Measurements from ENCODE around the gene FRS3. TPM values are rescaled to one million over a fixed set of nuclear protein-coding genes. Genes with fewer than 3 reads are reported as not detected.

Gene FRS3
- total and polyA plus RNA-seq, 5 experiments from 2014 or later: 0.91 to 7.6 (median 2.8) TPM

DNA sequence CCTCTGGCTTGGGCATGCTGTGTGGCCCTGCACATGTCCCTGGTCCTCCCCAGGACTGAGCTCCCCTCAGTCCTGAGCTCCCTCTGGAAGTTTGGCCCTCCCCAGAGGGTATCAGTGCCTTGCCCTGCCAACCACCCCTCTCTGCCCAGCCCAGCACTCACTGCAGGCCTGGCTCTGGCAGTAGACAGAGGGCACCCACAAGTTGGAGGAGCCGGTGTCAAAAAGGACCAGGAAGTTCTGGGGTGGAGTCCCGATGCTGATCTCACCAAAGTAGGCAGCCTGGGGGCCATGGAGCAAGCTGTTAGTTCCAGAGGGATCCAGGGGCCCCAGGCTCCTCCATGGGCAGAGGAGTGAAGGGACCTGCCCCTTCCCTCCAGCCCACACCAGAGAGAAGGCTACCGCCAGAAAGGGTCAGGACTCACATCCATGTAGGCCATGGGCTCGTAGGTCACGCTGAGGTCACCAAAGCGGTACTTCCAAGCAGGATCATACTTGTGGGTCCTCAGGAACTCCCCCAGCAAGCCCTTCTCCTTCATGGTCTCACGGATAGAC, 35.4 kb downstream of the FRS3 start:
- no peaks in the 10 kb centered on the region for H3K9me3 Mint-ChIP-seq
- no peaks in the 10 kb centered on the region for H3K36me3 Mint-ChIP-seq
- DNase-seq (no peak), ATAC-seq (no peak)
- POLR2A ChIA-PET: no interaction called here
- H3K27ac Mint-ChIP-seq: no peak overlapping the region
- H3K27me3 Mint-ChIP-seq: no peaks in the 10 kb centered on the region
- H3K4me1 Mint-ChIP-seq: no peaks in the 10 kb centered on the region
- H3K4me3 Mint-ChIP-seq: no peak overlapping the region

DNA sequence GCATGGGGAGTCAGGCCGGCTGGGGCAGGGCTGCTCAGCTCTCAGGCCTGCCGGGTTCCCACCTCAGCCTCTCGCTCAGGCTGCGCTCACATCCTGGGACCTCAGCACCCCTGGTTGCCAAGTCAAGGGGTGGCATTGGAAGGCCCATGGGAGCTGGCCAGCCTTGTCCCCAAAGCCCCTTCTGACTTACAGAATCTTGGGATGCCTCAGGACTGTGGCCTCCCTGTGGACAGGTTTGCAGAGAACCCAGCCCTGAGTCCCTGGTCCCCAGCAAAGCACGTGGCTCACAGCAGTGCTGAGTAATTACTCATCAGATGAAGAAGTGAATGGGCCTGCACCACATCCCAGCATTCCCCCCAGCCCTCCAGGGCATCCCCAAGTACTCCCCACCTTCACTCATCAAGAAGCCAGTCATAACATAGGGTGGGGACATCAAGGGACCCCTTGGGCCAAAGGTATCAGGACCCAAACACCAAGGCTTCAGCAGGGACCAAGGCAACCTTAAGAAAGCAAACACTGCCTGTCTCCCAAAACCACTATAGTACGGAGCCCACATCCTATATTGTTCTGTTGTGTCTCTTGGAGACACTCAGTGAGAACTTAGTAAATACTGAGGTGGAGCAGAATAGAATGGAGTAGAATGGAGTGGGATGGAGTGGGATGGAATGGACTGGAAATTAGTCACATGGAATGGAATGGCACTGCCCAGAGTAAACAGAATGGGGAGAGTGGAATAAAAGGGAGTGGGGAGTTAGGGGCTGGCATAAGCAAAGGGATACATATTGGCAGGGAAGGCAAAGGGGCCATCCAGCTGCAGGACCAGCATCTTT, 36.1 kb downstream of the FRS3 start:
- ATAC-seq (no peak), DNase-seq (no peak)
- Mint-ChIP-seq H3K4me1 (no peaks in the 10 kb centered on the region), H3K36me3 (no peaks in the 10 kb centered on the region), H3K9me3 (no peaks in the 10 kb centered on the region), H3K27me3 (no peaks in the 10 kb centered on the region), H3K4me3 (no peak overlapping the region), H3K27ac (peak overlapping the region in 2 of 10 donors; percentile 58 to 68)
- POLR2A ChIA-PET: no interaction called here

DNA sequence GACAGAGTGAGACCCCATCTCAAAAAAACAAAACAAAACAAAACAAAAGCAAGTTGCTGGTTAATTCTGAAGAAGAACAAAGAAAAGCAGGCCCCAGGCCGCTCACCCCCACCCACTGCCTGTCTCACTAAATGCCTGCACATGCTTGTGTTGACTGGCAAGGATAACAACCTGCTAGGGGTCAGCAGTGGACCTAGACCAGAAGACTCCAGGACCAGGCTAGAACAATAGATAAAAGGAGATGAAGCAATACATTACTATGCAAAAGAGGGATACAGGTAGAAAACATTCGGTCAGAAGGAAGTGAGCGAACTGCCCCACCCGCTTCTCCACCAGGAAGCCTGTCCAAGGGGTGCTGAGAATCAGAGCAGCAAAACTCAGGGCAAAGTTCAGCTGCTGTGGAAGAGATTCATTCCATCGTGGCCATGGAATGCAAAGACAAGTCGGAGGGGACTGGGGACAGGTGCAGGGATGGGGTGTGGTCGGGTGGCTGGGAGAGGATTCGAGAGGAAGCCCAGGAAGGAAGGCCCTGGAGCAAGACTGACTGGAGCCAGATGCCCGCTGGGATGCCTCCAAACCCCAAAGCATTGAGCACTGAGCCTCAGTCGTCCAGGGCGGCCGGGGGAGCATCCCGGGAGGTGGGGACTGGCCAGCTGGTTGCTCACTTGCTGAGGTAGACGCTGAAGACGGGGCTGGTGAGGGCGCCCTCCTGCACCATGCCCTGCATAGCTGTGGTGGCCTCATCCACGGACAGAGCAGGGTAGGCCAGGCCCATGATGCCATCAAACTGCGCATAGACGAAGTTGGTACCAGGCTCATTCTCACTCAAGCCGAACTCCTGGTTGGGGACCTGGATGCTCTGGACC, 37.8 kb downstream of the FRS3 start:
- no peaks in the 10 kb centered on the region for H3K27me3 Mint-ChIP-seq
- DNase-seq (no peak), ATAC-seq (no peak)
- H3K4me3 Mint-ChIP-seq: no peak overlapping the region
- POLR2A ChIA-PET: no interaction called here
- H3K9me3 Mint-ChIP-seq: no peaks in the 10 kb centered on the region
- no peaks in the 10 kb centered on the region for H3K36me3 Mint-ChIP-seq
- no peaks in the 10 kb centered on the region for H3K4me1 Mint-ChIP-seq
- peak overlapping the region in 1 of 10 donors; percentile 35 for H3K27ac Mint-ChIP-seq

DNA sequence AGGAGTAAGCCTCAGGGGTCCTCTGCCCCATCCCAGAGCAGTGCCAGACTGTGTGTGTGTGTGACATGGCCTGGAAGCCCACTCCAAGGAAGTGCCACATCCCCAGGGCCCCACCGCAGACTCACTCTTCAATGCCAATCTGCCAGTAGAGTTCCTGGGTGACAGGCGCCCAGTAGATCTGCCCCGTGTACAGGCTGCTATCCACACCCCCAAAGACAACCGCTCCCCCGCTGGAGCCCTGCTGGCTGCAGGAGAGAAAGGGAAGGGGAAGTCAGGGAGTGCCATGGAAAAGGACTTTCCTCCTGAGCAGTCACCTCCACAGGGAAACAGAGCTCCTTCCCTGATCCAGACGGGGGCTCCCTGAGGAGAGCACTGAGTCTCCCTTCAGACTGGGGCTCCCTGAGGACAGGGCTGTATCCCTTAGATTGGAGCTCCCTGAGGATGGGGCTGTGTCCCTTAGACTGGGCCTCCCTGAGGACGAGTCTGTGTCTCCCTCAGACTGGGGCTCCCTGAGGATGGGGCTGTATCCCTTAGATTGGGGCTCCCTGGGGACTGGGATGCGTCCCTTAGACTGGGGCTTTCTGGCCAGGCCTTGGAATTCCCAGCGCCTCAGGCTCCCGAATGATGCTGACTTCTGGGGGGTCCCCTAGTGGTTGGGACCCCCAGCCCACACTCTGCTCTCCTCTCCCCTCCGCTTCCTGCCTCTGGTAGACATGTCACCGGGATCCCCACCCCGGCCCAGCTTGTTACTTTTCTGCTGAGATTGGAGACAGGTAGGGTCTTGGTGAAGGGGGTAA, 39.1 kb downstream of the FRS3 start:
- no peaks in the 10 kb centered on the region for H3K9me3 Mint-ChIP-seq
- DNase-seq (no peak), ATAC-seq (no peak)
- peaks cover 0 to 7% (median 3%) of the 10 kb centered on the region in 4 donors for H3K4me1 Mint-ChIP-seq
- no peaks in the 10 kb centered on the region for H3K27me3 Mint-ChIP-seq
- no peak overlapping the region for H3K4me3 Mint-ChIP-seq
- H3K36me3 Mint-ChIP-seq: no peaks in the 10 kb centered on the region
- H3K27ac Mint-ChIP-seq: no peak overlapping the region
- POLR2A ChIA-PET: no interaction called here

DNA sequence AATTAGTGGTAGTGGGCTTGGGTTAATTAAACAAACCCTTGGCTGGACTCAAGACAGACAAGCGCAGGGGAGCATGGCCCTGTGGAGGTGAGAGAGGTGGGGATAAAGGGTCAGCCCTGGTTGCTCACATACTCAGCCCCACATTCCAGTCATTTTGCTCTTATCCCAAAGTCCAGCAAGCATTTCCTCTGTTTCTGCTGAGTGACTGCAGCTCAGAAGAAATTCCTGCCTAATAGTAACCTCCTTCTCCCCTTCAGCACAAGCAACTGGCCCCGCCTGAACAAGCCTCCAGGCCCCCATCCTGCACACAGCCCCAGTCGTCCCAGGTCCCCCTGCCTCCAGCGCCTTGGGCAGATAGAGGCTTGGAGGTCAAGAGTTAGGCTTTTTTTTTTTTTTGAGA, 40.7 kb downstream of the FRS3 start:
- H3K4me3 Mint-ChIP-seq: no peak overlapping the region
- no peaks in the 10 kb centered on the region for H3K9me3 Mint-ChIP-seq
- H3K4me1 Mint-ChIP-seq: peaks cover 0 to 9% (median 4%) of the 10 kb centered on the region in 4 donors
- ATAC-seq (no peak), DNase-seq (no peak)
- H3K27me3 Mint-ChIP-seq: no peaks in the 10 kb centered on the region
- H3K27ac Mint-ChIP-seq: no peak overlapping the region
- H3K36me3 Mint-ChIP-seq: no peaks in the 10 kb centered on the region
- POLR2A ChIA-PET: no interaction called here

DNA sequence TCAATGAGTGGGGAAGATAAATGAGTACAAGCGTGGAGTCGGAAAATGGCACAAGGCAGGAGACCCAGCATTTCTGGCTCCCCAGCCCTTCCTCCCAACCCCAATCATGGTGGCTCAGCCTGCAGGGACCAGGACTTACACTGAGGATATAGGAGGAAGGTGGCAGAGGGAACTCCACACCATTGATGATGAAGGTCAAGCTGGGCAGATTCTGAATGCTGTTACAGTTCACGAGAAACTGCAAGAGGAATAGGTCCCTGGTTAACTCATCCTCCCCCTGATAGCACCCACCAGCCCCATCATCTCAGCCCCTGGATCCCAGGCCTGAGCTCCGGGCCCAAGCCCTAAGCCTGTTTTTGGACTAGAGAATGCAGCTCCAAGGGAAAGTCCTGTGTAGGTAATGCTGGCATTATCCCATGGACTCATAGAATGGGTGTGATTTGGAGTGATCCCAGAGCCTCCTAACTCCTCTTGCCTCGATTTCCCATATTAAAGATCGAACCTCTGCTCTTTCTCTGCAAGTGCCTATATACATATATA, 42.0 kb downstream of the FRS3 start:
- Mint-ChIP-seq H3K4me1 (peaks cover 2 to 18% (median 17%) of the 10 kb centered on the region in 4 donors), H3K36me3 (no peaks in the 10 kb centered on the region), H3K27me3 (no peaks in the 10 kb centered on the region), H3K4me3 (no peak overlapping the region), H3K27ac (no peak overlapping the region), H3K9me3 (no peaks in the 10 kb centered on the region)
- POLR2A ChIA-PET: no interaction called here
- no peak for DNase-seq
- ATAC-seq: no peak

DNA sequence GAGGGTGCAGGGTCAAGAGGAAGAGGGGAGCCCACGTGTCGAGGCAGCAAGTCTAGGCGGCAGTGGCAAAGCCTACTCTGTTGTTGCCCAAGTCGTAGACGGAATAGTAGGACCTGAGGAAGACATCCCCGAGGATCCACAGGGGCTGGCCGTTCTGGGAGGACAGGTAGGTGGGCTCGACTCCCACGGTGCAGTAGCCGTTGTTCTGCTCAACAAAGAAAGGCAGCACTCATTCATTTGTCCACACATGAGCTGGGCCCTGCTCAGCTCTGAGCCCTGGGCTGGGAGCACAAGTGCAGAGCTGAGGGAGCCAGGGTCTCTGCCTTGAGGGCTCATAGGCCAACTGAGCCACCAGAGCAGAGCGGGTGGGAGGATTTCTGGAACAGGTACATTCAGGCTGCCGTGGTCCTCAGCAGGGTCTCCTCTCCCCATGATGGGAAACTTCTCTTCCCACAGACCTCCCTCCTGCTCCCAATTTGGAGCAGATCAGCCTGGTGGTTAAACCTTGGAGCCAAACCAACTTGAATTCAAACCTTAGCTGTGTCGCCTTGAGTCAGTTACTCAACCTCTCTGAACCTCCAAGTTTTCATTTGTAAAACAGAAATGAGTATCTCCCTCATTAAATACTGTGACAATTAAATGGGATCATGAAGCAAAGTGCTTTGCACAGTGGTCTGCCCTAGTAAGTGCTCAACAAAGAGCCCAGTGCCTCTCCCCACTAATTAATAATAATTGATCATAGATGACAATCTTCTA, 42.7 kb downstream of the FRS3 start:
- DNase-seq (no peak), ATAC-seq (no peak)
- POLR2A ChIA-PET: no interaction called here
- Mint-ChIP-seq H3K27me3 (no peaks in the 10 kb centered on the region), H3K9me3 (no peaks in the 10 kb centered on the region), H3K4me1 (peaks cover 5 to 24% (median 23%) of the 10 kb centered on the region in 4 donors), H3K36me3 (no peaks in the 10 kb centered on the region), H3K27ac (no peak overlapping the region), H3K4me3 (peak overlapping the region in 1 of 10 donors; percentile 33)

DNA sequence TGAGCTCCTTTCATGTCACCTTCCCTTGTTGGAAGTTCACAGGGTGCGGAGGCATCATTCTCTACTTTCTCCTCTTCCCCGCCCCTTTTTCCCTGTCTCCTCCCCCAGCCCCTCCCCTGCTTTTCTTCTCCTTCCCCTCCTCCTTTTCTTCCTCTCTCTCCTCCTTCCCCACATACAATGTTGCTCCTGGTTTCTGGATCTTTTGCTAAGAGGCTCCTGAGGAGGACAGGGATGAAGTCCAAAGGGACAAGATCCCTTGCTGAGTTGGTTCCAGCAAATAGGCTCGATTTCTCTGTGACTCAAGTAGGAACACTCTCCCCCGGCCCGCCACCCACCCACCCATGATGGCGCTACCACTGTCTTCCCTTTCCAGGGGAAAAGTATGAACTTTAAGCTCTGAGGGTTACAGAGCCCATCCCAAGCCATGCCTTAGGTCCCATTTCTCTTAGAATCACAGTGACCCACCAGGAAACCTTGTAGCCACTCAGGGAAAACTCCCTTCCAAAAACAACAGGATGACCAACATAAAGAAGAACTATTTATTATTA, 43.4 kb downstream of the FRS3 start:
- peak overlapping the region in 8 of 10 donors; percentile 31 to 92 (median 78) for H3K4me3 Mint-ChIP-seq

DNA sequence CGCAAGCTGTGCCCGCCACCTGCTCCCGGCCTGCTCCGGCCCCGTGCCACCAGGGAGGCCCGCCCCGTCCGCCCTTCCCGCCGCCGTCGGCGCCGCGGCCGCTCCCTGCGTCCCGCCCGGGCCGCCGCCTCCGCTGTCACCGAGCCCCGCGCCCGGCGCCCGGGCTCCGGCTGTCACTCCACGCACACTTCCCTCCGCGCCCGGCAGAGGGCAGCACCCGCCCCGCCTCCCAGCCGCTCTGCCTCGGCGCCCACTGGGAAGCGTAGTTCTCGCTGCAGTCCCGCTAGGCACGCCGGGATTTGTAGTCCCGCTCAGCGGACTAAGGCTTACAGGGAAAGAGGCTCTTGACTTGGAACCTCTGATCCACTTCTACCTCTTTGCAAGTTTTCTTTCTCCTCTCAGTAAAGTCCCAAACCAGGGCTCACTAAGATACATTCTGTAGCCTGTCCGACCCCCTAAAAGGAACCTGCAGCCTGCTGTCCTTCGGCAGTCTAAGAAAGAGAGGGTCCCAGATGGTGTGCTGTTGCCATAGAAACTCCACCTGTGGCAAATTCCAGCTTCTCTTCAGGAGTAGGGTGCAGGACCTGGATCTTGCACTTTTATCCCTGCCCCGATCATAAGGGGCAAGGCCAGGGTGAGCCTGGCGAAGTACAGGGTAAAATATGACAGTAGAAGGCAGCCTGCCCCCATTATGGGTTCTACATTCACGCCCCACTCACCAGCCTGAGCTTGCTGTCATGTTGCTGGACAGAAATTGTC, 44.1 kb downstream of the FRS3 start, which contains the start of gene TFEB:
Gene TFEB, minus strand, starts transcription at position 182 of the 759 bp plus-strand sequence. CDS start 44,395 bp downstream, outside the sequence.
- ATAC-seq (peak; percentile 66 to 67), DNase-seq (peak; percentile 85 to 96 (median 93))
- Mint-ChIP-seq H3K36me3 (no peaks in the 10 kb centered on the region), H3K27me3 (no peaks in the 10 kb centered on the region), H3K9me3 (no peaks in the 10 kb centered on the region), H3K4me1 (peaks cover 8 to 36% (median 34%) of the 10 kb centered on the region in 4 donors), H3K27ac (peak within 1 kb of the TSS in 8 of 10 donors; percentile 15 to 90 (median 74)), H3K4me3 (peak within 1 kb of the TSS; percentile 33 to 92 (median 80))
- POLR2A ChIA-PET: interaction anchor here (1.2 to 3.2 kb wide), 4 partner anchors 11 to 1010 kb away, joined by 4 to 26 read pairs (median 4); partner anchors contain the start of genes TAF8, TBCC and TOMM6

More for the DNA sequence above, 43.4 kb downstream of the FRS3 start:
- peak overlapping the region in 1 of 10 donors; percentile 44 for H3K27ac Mint-ChIP-seq
- DNase-seq (no peak), ATAC-seq (no peak)
- POLR2A ChIA-PET: no interaction called here
- H3K4me1 Mint-ChIP-seq: peaks cover 7 to 30% (median 28%) of the 10 kb centered on the region in 4 donors
- H3K27me3 Mint-ChIP-seq: no peaks in the 10 kb centered on the region
- no peaks in the 10 kb centered on the region for H3K9me3 Mint-ChIP-seq
- H3K36me3 Mint-ChIP-seq: no peaks in the 10 kb centered on the region

DNA sequence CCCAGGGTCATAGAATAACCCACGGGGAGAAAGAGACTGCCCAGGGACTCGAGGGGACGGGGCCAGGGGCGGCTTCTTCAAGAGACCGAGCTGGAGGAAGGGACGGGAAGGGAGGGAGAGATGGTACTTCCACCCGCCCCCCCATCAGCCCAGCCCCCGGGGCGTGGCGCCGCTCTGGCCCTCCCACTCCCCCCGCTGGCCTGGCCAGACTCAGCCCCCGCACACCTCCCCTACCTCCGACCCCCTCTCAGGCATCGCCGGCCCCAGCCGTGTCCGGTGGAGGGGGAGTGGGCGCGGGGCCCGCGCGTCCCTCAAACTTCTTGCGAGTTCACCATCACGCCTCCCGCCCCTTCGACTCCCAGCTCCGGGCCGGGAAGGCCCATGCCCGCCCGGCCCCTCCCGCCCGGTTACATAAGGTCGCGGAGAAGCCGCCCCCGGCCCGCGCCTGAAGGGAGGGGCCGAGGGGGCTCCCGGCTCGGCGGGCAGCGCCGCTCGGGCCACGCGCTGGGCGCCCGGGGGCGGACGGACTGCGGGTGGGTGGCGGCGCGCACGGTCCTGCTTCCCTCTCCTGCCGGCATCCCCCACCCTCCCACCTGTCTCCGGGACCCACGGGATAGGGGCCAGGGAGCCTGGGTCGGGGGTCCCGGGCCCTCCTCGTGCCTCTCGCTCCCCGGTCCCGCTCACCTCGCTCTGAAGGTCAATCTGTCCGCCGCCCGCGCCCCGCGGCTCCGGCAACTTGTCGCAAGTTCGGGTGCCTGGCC, 44.9 kb downstream of the FRS3 start:
- H3K4me1 Mint-ChIP-seq: peaks cover 11 to 44% (median 41%) of the 10 kb centered on the region in 4 donors
- ATAC-seq: peak; percentile 24 to 37
- H3K9me3 Mint-ChIP-seq: no peaks in the 10 kb centered on the region
- H3K36me3 Mint-ChIP-seq: no peaks in the 10 kb centered on the region
- H3K27me3 Mint-ChIP-seq: no peaks in the 10 kb centered on the region
- H3K4me3 Mint-ChIP-seq: peak overlapping the region; percentile 33 to 90 (median 76)
- DNase-seq: peak; percentile 37 to 77 (median 60)
- POLR2A ChIA-PET: interaction anchor here (0.5 to 3.2 kb wide), 9 partner anchors 11 to 1194 kb away, joined by 3 to 26 read pairs (median 4); partner anchors contain the start of genes CNPY3, TAF8, TBCC and TOMM6
- peak overlapping the region in 5 of 10 donors; percentile 15 to 87 (median 62) for H3K27ac Mint-ChIP-seq

Measured in naive thymus-derived CD8-positive, alpha-beta T cell (primary cell).